ENCODE measurements around the gene PILRB. TPM values are rescaled to one million over a fixed set of nuclear protein-coding genes. Genes with fewer than 3 reads are reported as not detected.

The PILRB gene
- total and polyA plus RNA-seq, 2 of the 13 experiments (the other 11 are each of a cell fraction or from before 2014, with no cell fraction given), result 16.6 to 33.8 TPM

DNA sequence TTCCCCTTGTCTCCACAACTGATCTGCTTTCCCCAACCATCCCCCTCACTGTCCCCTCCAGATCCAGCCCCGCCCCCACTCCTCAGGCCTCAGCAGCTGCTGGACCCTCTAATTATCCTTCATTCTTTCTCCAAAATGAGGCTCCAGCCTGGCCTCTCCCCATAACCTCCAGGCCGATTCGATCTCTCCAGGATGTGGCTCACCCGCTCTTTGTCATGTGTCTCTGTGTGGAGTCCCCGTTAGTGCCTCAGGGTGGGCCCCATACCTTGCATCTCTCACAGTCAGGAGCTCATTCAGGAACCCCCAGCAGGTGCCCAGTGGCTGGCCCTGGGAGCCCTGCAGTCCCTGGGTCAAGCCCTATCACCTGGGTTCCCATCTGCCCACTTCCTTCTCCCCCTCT lies 16.7 kb downstream of the PILRB start:
- BruUV-seq (replicated peaks), result no TSS peak
- no peaks in the 10 kb centered on the region; a peak in 2 of 5 replicates for H3K27me3 ChIP-seq (ENCODE audit: control insufficient read depth in 1 of 2, insufficient read depth in 2 of 2, low read length in 2 of 2)
- no peaks in the 10 kb centered on the region for H3K79me2 ChIP-seq (ENCODE audit: insufficient read depth, low read length)
- no peaks in the 10 kb centered on the region for H3K36me3 ChIP-seq (replicated peaks in 1 of 2; ENCODE audit: control insufficient read depth in 1 of 2, insufficient read depth in 2 of 2, low read length in 2 of 2)
- H3K9ac ChIP-seq (ENCODE audit: insufficient read depth, low read depth, low read length), result no peak overlapping the region
- DNase-seq (ENCODE audit: low spot score) (no peak), ATAC-seq (no peak), FAIRE-seq (no peak)
- no peak for TF ChIP-seq ZNF512B (CRISPR knock-in tag; IDR thresholded peaks at IDR 0.05; ENCODE audit: borderline replicate concordance)
- TF ChIP-seq, protein P1, sequence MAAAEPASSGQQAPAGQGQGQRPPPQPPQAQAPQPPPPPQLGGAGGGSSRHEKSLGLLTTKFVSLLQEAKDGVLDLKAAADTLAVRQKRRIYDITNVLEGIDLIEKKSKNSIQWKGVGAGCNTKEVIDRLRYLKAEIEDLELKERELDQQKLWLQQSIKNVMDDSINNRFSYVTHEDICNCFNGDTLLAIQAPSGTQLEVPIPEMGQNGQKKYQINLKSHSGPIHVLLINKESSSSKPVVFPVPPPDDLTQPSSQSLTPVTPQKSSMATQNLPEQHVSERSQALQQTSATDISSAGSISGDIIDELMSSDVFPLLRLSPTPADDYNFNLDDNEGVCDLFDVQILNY (CRISPR knock-in tag; conservative IDR thresholded peaks at IDR 0.05), result no peak
- no peak for TF ChIP-seq HNRNPK (IDR thresholded peaks at IDR 0.05; ENCODE audit: low read depth, low read length, poor library complexity, severe bottlenecking)
- no peak for TF ChIP-seq CREB1 (IDR thresholded peaks at IDR 0.05)
- no peak for TF ChIP-seq CREB1 (CRISPR knock-in tag; IDR thresholded peaks at IDR 0.05)
- TF ChIP-seq NFIC (IDR thresholded peaks at IDR 0.05; ENCODE audit: low read length), result no peak
- no peak for TF ChIP-seq GABPB1 (CRISPR knock-in tag; IDR thresholded peaks at IDR 0.05)
- TF ChIP-seq ZNF382 (CRISPR knock-in tag; IDR thresholded peaks at IDR 0.05; ENCODE audit: borderline replicate concordance), result no peak
- TF ChIP-seq ZNF383 (CRISPR knock-in tag; IDR thresholded peaks at IDR 0.05; ENCODE audit: borderline replicate concordance), result no peak
- no peak for TF ChIP-seq ZNF761 (CRISPR knock-in tag; conservative IDR thresholded peaks at IDR 0.05)
- H3K4me1 ChIP-seq (ENCODE audit: insufficient read depth, low read length), result peaks cover 9% of the 10 kb centered on the region; the same call in 1 of the 2 replicates
- ChIA-PET POLR2A (interaction anchor here (1.0 kb wide), 1 partner anchor 8 kb away, joined by 4 read pairs; no protein-coding TSS in a partner anchor), CTCF (ENCODE audit: low intra/inter-chr PET ratio, low total read pairs) (no interaction called here)
- H3K9me3 ChIP-seq (ENCODE audit: low read length), result no peaks in the 10 kb centered on the region
- intact Hi-C loops (cut with micrococcal nuclease; ENCODE audit: unreplicated experiment) (no loop called here), in situ Hi-C loops (cut with HindIII; ENCODE audit: extremely low pct_ligation_motif_present, low pct_unique_long_range_greater_than_20kb) (no loop called here)
- H2AFZ ChIP-seq (ENCODE audit: low read length), result no peak overlapping the region
- H3K4me2 ChIP-seq (ENCODE audit: low read depth, low read length), result no peak overlapping the region
- no peak overlapping the region for H3K4me3 ChIP-seq (replicated peaks in 1 of 3; ENCODE audit: insufficient read depth in 1 of 3, low read depth in 2 of 3, low read length in 3 of 3)
- H4K20me1 ChIP-seq (ENCODE audit: insufficient read depth, low read length), result no peaks in the 10 kb centered on the region
- no peak overlapping the region for H3K27ac ChIP-seq (ENCODE audit: extremely low read length, insufficient read depth, low read length)
- WGBS (ENCODE audit: low lambda C conversion rate), result 68% methylated on average over 5 of the region's 5 CpGs
